ENCODE data around the gene PYURF.

- TF ChIP-seq, protein P1, sequence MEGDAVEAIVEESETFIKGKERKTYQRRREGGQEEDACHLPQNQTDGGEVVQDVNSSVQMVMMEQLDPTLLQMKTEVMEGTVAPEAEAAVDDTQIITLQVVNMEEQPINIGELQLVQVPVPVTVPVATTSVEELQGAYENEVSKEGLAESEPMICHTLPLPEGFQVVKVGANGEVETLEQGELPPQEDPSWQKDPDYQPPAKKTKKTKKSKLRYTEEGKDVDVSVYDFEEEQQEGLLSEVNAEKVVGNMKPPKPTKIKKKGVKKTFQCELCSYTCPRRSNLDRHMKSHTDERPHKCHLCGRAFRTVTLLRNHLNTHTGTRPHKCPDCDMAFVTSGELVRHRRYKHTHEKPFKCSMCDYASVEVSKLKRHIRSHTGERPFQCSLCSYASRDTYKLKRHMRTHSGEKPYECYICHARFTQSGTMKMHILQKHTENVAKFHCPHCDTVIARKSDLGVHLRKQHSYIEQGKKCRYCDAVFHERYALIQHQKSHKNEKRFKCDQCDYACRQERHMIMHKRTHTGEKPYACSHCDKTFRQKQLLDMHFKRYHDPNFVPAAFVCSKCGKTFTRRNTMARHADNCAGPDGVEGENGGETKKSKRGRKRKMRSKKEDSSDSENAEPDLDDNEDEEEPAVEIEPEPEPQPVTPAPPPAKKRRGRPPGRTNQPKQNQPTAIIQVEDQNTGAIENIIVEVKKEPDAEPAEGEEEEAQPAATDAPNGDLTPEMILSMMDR (IDR thresholded peaks at IDR 0.05), result no peak
- TF ChIP-seq EP300 (IDR thresholded peaks at IDR 0.05) (no peak), POLR2AphosphoS5 (IDR thresholded peaks at IDR 0.05) (peak in 1 of 4 donors; percentile 7)
Measured at GRCh38 chr4:88522702-88523324, 763 bp downstream of the PYURF start.

Data from sigmoid colon (tissue), 4 donors.